ENCODE results near the gene RAB40AL.

Gene RAB40AL

GRCh38 chrX:102959471-102959870 is 22.4 kb downstream of the RAB40AL start:
- TF ChIP-seq CTCF (IDR thresholded peaks at IDR 0.05; ENCODE audit: low read depth, low read length, poor library complexity, severe bottlenecking) (no peak), EZH2phosphoT487 (IDR thresholded peaks at IDR 0.05; ENCODE audit: borderline replicate concordance, low read length) (no peak)
- Histone ChIP-seq H3K27me3 (ENCODE audit: control insufficient read depth, low read length) (no peaks in the 10 kb centered on the region), H3K4me3 (ENCODE audit: low read length) (no peak overlapping the region), H3K27ac (ENCODE audit: low read depth, low read length) (no peak overlapping the region), H3F3A (ENCODE audit: control insufficient read depth, insufficient read depth) (no peaks in the 10 kb centered on the region), H3K79me2 (ENCODE audit: control insufficient read depth, low read length) (no peaks in the 10 kb centered on the region), H3K36me3 (ENCODE audit: control insufficient read depth, low read length) (no peaks in the 10 kb centered on the region), H3K4me1 (ENCODE audit: control insufficient read depth, low read length) (no peaks in the 10 kb centered on the region), H4K20me1 (ENCODE audit: control insufficient read depth, insufficient read depth, low read depth, low read length) (no peaks in the 10 kb centered on the region), H3K4me2 (ENCODE audit: low read length) (no peak overlapping the region), H3K9me3 (ENCODE audit: control insufficient read depth, insufficient read depth, low read length) (no peaks in the 10 kb centered on the region), H3K9me2 (replicated peaks; ENCODE audit: control insufficient read depth, low read length) (no peaks in the 10 kb centered on the region)

- H3K36me3 ChIP-seq (ENCODE audit: control insufficient read depth, low read length) = no peaks in the 10 kb centered on the region
- TF ChIP-seq CTCF (IDR thresholded peaks at IDR 0.05; ENCODE audit: low read depth, low read length, poor library complexity, severe bottlenecking) (no peak), EZH2phosphoT487 (IDR thresholded peaks at IDR 0.05; ENCODE audit: borderline replicate concordance, low read length) (no peak)
Observed at GRCh38 chrX:102963955-102964354, 26.9 kb downstream of the RAB40AL start.

GRCh38 chrX:102964940-102965339 is 27.9 kb downstream of the RAB40AL start:
- no peaks in the 10 kb centered on the region for H3K9me3 ChIP-seq (ENCODE audit: control insufficient read depth, insufficient read depth, low read length)
- no peaks in the 10 kb centered on the region for H3F3A ChIP-seq (ENCODE audit: control insufficient read depth, insufficient read depth)
- TF ChIP-seq CTCF (IDR thresholded peaks at IDR 0.05; ENCODE audit: low read depth, low read length, poor library complexity, severe bottlenecking) (no peak), EZH2phosphoT487 (IDR thresholded peaks at IDR 0.05; ENCODE audit: borderline replicate concordance, low read length) (no peak)
- no peaks in the 10 kb centered on the region for H3K79me2 ChIP-seq (ENCODE audit: control insufficient read depth, low read length)
- H3K4me1 ChIP-seq (ENCODE audit: control insufficient read depth, low read length) = no peaks in the 10 kb centered on the region
- no peaks in the 10 kb centered on the region for H3K27me3 ChIP-seq (ENCODE audit: control insufficient read depth, low read length)
- no peak overlapping the region for H3K4me3 ChIP-seq (ENCODE audit: low read length)
- no peaks in the 10 kb centered on the region for H3K36me3 ChIP-seq (ENCODE audit: control insufficient read depth, low read length)
- no peak overlapping the region for H3K4me2 ChIP-seq (ENCODE audit: low read length)
- no peak overlapping the region for H3K27ac ChIP-seq (ENCODE audit: low read depth, low read length)
- H4K20me1 ChIP-seq (ENCODE audit: control insufficient read depth, insufficient read depth, low read depth, low read length) = no peaks in the 10 kb centered on the region
- no peaks in the 10 kb centered on the region for H3K9me2 ChIP-seq (replicated peaks; ENCODE audit: control insufficient read depth, low read length)

More at GRCh38 chrX:102963955-102964354, 26.9 kb downstream of the RAB40AL start:
- no peaks in the 10 kb centered on the region for H3K4me1 ChIP-seq (ENCODE audit: control insufficient read depth, low read length)
- H3K9me2 ChIP-seq (replicated peaks; ENCODE audit: control insufficient read depth, low read length) = no peaks in the 10 kb centered on the region
- no peaks in the 10 kb centered on the region for H3K27me3 ChIP-seq (ENCODE audit: control insufficient read depth, low read length)
- H4K20me1 ChIP-seq (ENCODE audit: control insufficient read depth, insufficient read depth, low read depth, low read length) = no peaks in the 10 kb centered on the region
- no peak overlapping the region for H3K4me3 ChIP-seq (ENCODE audit: low read length)
- H3K79me2 ChIP-seq (ENCODE audit: control insufficient read depth, low read length) = no peaks in the 10 kb centered on the region
- no peak overlapping the region for H3K27ac ChIP-seq (ENCODE audit: low read depth, low read length)
- no peaks in the 10 kb centered on the region for H3F3A ChIP-seq (ENCODE audit: control insufficient read depth, insufficient read depth)
- H3K9me3 ChIP-seq (ENCODE audit: control insufficient read depth, insufficient read depth, low read length) = no peaks in the 10 kb centered on the region
- no peak overlapping the region for H3K4me2 ChIP-seq (ENCODE audit: low read length)

GRCh38 chrX:102966701-102967100 is 29.6 kb downstream of the RAB40AL start:
- Histone ChIP-seq H3K27ac (ENCODE audit: low read depth, low read length) (no peak overlapping the region), H3K36me3 (ENCODE audit: control insufficient read depth, low read length) (no peaks in the 10 kb centered on the region), H3K27me3 (ENCODE audit: control insufficient read depth, low read length) (no peaks in the 10 kb centered on the region), H3K4me2 (ENCODE audit: low read length) (no peak overlapping the region), H3K79me2 (ENCODE audit: control insufficient read depth, low read length) (no peaks in the 10 kb centered on the region), H3K4me3 (ENCODE audit: low read length) (no peak overlapping the region), H4K20me1 (ENCODE audit: control insufficient read depth, insufficient read depth, low read depth, low read length) (no peaks in the 10 kb centered on the region), H3K9me2 (replicated peaks; ENCODE audit: control insufficient read depth, low read length) (no peaks in the 10 kb centered on the region), H3F3A (ENCODE audit: control insufficient read depth, insufficient read depth) (no peaks in the 10 kb centered on the region), H3K9me3 (ENCODE audit: control insufficient read depth, insufficient read depth, low read length) (no peaks in the 10 kb centered on the region), H3K4me1 (ENCODE audit: control insufficient read depth, low read length) (no peaks in the 10 kb centered on the region)
- no peak for TF ChIP-seq EZH2phosphoT487 (IDR thresholded peaks at IDR 0.05; ENCODE audit: borderline replicate concordance, low read length)
- TF ChIP-seq CTCF (IDR thresholded peaks at IDR 0.05; ENCODE audit: low read depth, low read length, poor library complexity, severe bottlenecking) = no peak

Measured in DOHH2 (cell line).